Measurements from ENCODE around the gene POLR3A.

POLR3A gene

DNA sequence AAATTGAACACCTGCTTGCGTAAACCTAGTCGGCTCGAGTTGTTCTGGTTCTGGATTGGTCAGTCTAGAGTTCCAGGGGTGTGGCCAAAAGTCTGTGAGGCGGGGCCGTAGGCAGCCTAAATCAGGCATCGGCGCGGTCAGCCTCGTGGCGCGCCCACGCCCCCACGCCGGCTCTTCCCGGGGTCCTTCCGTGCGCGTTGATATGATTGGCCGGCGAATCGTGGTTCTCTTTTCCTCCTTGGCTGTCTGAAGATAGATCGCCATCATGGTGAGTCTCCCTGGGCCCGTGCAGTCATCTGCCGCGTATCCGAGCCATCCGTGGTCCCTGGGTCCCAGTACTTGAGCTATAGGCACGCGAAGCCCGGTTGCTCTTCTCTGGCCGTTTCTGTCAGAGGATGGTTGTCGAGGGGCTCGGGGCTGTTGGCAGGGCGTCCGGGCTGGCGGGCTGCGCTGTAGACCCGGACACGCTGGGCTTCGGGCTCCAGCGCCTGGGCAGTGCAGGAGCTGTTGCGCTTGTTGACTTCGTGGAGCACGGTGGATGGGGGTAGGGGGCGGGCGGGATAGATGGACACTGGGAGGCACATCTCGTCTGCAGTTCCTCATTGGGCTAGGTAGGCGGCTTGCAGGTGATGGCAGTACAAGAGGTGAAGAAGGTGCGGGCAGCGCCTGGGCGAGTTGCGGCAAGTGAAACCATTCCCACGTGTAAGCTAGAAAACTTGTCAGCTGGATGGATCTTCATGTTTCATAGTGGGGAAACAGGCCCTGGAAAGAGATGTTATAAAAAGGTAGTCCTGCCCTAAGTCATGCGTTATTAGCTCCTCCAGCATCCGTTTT is 4.5 kb upstream of the POLR3A start, which contains the start of gene RPS24:
Gene RPS24 (plus strand): TSS at position 227 of the 834 bp plus-strand sequence. CDS start 39 bp downstream, at position 266.
- peak; percentile 85 to 97 (median 93) for DNase-seq
- intact Hi-C loops (cut with DNase I), result no loop called here

DNA sequence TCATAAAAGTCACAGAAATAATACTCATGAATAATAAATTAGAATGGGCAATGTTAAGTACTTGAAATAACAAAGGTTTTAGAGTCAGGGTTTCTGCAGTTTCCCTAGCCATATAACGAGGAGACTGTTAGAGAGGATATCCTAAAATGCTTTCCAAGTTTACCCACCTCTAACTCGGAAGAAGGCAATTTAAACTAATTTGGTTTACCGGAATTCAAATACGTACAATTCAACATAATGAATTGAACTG is 4.0 kb upstream of the POLR3A start:
- no peak for DNase-seq
- intact Hi-C loops (cut with DNase I), result no loop called here

DNA sequence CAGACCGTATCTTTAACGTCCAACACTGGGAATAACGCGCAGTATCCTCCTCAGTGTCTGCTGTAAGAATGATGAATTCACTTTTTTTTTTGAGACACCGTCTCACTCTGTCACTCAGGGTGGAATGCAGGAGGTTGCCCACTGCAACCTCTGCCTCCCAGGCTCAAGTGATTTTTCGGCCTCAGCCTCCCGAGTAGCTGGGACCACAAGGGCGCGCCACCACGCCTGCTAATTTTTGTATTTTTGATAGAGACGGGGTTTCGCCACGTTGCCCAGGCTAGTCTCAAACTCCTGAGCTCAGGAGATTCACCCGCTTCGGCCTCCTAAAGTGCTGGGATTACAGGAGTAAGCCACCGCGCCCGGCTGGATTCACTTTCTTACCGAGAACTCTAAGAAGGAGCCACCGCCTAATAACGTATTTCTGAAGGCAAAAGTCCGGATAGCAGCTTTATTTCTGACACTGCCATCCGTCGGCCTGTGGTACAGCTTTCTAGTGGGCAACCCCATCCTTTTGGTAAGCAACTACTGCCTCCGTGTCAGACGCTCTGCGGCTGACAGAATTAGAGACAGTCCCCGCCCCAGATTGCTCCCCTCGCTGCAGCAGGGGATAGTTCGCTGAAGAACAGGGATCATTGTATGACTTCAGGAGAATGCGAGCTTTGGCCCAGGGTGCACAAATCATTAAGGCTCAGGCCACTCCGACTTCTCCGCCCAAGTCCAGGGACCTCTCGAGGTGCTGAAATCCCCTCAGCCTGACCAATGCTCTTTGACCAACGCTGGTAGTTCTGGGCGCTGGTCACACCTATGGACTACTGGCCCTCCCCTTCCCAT is 662 bp downstream of the POLR3A start:
- DNase-seq, result peak in 6 of 42 donors; percentile 9 to 53 (median 22)
- intact Hi-C loops (cut with DNase I), result loop anchor here (10.0 kb wide), 1 partner anchor 184 kb away; no protein-coding TSS in a partner anchor

DNA sequence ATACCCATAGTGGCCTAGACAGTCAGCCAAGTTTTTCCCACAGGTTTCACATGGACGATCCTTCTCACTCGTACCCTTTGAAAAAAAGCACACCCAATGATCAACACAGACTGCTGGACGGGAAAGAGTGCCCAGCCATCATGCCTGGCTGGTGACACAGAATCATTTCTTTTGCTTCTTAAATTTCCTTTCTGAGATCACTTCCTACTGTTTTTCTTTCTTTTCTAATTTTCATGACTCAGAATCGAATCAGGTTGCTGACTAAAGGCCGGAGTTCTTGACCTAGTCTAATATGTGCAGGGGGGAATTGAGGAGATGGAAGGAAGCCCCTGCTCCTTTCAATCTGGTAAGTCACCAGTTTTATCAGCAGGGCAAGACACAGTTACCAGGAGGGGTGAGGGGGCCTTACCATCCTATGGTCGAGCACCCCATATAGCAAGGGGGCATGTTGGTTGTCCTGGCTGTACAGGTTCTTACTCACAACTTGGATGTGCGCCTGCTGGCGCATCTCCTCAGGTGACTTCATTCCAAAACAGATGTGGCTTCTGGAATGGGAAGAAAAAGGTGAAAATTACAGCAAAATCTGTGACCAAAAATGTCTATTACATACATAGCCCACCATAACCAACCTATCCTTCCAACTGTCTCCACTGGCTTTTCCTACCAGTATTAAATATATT is 3.5 kb downstream of the POLR3A start:
- no peak for DNase-seq
- intact Hi-C loops (cut with DNase I), result loop anchor here (10.0 kb wide), 1 partner anchor 181 kb away; no protein-coding TSS in a partner anchor

DNA sequence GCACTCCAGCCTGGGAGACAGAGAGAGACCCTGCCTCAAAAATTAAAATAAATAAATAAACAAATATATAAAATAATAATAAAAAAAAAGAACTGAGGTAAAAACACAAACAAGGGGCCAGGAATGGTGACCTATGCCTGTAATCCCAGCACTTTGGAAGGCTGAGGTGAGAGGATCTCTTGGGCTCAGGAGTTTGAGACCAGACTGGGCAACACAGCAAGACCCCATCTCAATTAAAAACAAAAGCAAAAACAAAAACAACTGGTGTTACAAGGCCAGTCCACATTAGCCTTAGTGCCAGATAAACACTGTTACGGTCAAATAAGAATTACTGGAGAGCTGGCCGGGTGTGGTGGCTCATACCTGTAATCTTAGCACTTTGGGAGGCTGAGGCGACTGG is 5.6 kb downstream of the POLR3A start:
- intact Hi-C loops (cut with DNase I), result loop anchor here (10.0 kb wide), 1 partner anchor 179 kb away; no protein-coding TSS in a partner anchor
- no peak for DNase-seq

DNA sequence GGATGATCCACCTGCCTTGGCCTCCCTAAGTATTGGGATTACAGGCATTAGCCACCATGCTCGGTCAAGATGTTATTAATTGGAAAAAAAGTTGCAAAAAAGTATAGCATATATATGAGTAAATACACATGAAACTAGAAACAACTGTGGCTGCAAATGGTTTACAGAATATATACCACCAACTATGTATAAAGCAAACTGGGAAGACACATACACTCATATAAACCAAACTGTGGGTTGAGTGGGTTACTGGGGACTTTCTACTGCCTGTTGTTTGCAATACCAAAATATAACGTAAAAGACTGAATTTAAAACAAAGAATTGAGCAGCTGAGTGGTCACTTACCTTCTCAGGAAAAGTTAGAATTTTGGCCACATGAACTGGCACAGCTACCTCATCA is 8.1 kb downstream of the POLR3A start:
- intact Hi-C loops (cut with DNase I), result loop anchor here (10.0 kb wide), 1 partner anchor 176 kb away; no protein-coding TSS in a partner anchor
- no peak for DNase-seq

DNA sequence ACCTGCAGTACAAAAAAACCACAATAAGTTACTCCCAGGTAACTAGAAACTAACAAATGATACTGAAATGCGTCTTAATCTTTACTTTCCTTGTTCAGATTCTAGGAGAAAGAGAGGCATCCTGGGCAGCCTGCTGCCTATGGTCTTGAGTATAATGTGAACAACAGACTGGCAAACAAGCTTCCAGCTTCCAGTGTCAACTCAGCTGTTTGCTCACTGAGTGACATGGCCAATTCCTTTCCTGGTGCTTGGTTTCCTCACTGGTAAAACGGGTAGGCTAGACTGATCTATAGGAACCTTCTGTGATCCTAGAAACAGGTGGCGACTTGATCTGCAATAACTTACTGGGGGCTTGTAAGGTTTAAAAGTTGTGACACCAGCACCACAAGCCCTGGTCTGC is 10.1 kb downstream of the POLR3A start:
- intact Hi-C loops (cut with DNase I), result no loop called here
- no peak for DNase-seq

DNA sequence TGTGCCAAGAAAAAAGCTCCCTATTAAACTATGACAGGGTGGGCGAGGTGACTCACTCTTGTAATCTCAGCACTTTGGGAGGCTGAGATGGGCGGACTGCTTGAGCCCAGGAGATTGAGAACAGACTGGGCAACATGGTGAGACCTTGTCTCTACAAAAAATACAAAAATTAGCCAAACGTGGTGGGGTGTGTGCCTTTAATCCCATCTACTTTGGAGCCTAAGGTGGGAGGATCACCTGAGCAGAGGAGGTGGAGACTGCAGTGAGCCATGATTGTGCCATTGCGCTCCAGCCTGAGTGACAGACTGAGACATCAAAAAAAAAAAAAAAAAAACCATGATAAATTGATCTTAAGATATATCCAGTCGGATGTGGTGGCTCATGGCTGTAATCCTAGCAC is 11.5 kb downstream of the POLR3A start:
- peak in 17 of 42 donors; percentile 8 to 72 (median 34) for DNase-seq
- intact Hi-C loops (cut with DNase I), result no loop called here

DNA sequence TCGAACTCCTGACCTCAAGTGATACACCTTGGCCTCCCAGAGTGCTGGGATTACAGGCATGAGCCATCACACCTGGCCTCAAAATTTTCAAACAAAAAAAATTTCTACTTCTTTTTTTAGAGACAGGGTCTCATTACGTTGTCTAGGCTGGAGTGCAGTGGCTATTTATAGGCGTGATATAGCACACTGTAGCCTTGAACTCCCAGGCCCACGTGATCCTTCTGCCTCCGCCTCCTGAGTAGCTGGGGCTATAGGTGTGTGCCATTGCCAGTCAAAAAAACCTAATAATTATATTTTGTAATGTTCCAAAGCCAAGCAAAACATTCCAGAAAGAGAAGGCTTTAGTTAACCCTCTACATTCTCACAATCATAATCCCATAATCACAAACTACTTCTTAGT is 13.8 kb downstream of the POLR3A start:
- no peak for DNase-seq

DNA sequence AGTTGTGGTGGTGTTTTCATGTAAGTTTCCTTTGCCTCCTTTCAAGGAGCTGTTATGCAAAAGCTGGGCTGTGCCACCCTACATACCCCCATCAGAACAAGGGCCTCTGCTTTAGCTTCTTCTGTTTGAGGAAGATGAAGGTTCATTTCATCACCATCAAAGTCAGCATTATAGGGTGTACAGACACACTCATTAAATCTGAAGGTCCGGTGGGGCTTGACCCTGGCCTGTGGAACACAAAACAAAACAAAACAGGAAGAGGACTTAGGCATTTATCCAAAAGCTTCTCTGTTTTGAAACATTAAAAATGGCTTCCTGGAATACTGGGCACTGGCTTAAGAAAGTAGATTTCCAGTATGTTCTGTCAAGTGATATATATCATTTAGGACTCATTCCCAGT is 15.8 kb downstream of the POLR3A start:
- intact Hi-C loops (cut with DNase I), result no loop called here
- DNase-seq, result no peak

More for the DNA sequence above, 13.8 kb downstream of the POLR3A start:
- intact Hi-C loops (cut with DNase I), result no loop called here

DNA sequence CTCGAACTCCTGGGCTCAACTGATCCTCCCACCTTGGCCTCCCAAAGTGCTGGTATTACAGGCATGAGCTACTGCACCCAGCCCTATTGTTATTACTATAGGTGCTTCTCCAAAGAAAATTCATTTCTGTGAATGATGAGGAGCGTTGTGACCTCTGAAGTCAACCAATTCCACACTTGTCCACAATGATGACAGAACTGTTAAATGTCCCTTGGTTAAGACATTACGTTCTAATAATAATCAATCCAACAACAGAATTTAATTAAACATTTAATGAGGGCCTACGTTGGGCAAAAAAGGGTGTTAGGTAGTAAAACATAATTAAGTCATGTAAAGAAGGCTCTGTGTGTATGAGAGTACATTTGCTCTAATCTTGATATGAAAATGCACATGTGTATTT is 18.2 kb downstream of the POLR3A start:
- DNase-seq, result no peak
- intact Hi-C loops (cut with DNase I), result no loop called here

DNA sequence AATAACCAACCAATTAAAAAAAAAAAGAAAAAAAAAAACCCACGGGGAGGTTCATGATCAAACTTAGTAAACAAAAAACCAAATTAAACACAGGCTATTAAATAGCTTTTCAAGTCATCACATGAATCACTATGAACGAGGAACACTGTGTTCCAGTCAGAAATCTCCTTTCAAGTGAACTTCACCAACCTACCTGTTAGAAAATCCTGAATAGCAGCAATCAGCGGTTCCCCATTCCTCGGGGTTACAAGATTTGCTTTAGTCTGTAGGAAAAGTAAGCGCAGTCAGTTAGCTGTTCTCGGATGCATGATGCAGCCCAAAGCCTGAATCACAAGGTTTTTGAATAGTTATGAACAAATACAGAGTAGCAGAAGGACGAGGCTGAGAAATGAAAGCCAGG is 19.0 kb downstream of the POLR3A start:
- intact Hi-C loops (cut with DNase I), result no loop called here
- peak in 10 of 42 donors; percentile 19 to 74 (median 42) for DNase-seq

DNA sequence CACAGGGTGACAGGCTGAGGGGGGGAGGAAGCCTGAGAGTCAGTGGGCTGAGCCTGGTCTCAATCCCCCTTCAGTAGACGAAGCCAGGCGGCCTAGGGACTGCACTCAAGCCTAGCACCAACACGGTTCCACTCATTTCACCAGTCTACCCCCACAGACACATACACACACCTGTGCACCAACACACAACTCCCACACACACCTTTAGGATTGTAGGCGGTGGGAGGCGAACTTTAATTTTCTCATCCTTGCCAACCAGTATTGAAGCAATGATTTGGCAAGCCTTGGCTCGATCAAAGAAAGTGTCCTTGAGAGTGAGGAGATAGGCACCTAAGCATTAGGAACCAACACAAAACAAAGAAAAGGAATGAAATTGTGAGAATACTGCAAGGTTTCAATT is 19.7 kb downstream of the POLR3A start:
- intact Hi-C loops (cut with DNase I), result no loop called here
- DNase-seq, result peak in 23 of 42 donors; percentile 13 to 79 (median 37)

DNA sequence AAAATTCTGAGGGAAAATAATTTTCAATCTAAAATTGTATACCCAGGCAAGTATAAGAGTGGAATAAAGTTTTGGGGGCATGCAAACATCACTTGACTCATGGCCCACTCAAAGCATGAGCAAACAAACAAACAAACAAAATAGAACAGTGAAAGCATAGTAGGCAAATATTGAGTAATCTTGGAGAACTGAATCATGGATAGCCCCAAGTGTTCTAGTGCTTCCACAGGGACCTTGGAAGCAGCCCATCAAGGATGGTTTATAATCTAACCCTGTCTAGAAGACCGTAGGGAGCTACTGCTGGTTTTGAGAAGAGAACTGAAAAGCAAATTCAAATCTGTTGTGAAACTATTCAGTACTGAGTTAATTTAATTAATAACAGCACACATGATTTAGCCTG is 22.1 kb downstream of the POLR3A start:
- intact Hi-C loops (cut with DNase I), result no loop called here
- no peak for DNase-seq

DNA sequence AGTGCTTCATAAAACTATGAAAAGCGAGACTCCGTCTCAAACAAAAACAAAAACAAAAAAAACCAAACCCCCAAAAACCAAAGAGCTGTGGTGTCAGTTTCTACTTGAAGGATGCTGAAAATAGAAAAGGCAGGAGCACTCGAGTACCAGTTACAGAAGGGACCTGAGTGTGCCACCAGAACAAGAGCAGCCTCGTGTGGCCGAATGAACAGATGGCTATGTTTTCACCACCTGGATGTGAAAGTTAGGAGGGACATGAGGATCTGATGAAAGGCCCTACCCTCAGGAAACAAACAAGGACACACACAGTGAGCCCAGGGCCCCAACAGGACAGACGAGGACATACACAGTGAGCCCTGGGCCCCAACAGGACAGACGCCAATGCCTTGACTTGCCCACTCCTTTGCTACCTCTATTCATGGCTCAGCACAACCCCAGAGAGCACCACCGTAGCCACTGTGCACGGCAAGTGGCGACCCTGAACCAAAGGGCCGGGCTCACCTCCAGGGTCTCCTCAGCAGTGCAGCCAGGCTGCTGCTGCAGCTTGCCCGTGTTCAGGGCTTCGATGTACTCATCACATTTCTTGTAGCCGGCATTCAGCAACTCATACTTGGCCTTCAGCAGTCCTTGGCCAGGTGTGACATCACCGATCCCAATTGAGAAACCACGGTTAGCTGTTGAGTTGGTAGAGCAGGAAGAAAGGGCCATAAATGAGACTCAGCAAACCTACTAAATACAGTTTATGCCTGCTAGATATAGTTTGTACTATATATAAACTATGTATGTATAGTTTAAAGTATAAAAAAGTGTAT is 24.9 kb downstream of the POLR3A start:
- intact Hi-C loops (cut with DNase I), result no loop called here
- DNase-seq, result no peak

DNA sequence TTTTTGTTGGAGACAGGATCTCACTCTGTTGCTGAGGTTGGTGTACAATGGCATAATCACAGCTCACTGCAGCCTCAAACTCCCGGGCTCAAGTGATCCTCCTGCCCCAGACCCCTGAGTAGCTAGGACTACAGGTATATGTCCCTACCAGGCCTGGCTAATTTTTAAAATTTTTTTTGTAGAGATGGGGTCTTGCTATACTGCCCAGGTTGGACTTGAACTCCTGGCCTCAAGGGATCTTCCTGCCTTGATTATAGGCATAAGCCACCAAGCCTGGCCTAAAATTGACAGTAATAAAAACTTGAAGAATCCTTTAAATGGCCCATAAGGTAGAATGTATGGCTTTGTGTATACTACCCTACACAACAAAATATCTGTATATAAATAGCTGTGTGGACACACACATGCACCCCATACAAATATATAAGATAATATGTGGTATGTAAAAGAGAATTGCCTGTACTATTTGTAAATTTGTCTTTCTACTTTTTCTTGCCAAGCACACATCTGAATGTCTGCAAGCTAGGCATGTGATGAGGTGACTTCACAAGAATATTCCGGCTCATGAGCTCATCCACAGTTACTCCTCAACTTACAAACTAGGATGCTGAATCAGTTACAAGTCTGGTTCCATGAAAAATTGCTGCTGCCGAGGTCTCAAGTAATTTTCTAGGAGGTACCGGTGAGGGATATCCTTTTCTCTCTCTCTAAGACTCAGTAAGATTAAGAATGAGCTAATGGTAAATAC is 26.6 kb downstream of the POLR3A start:
- DNase-seq, result no peak
- intact Hi-C loops (cut with DNase I), result no loop called here

DNA sequence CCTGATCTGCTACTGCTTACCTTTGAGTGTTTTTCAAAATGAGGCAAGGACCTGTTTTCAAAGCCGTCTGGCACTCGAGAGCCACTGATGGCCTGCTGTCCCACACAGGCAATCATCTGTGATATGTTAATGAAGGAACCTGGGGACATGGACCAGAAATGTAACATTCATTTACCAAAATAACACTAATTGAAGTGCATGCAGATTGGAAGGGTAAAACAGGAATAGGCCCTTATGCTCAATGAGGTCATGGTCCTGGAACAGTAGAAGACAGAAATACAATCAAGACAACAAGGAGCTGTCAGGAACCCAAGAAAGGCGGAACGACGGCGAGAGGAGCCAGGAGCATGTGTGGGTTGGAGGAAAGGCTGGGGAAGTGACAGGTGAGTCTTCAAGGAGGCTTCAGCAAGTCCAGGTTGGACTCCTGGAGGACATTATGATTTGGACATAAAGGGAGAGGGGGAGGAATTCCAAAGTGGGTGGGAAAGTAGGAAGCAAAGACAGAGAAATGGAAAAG is 28.3 kb downstream of the POLR3A start:
- intact Hi-C loops (cut with DNase I), result no loop called here
- no peak for DNase-seq

DNA sequence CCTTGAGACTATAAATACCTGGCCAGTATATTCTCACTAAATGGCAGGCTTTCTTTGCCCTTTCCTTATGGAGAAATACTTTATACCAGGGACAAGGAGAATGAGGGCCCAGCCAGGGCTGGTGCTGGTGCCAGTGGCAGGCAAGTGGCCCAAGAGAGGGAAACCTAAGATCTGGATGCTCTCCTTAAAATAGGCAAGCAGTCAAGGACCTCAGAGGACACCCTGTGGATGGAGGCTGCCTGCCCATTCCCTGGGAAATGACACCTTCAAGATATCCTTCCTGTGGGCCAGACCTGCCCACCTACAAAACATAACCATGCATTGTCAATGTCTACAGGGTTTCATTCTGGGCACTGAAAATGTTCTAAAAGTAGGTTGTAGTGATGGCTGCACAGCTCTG is 29.1 kb downstream of the POLR3A start:
- intact Hi-C loops (cut with DNase I), result no loop called here
- DNase-seq, result no peak
